ENCODE results near the gene PCGF5. TPM values are rescaled to one million over a fixed set of nuclear protein-coding genes. Genes with fewer than 3 reads are reported as not detected.

PCGF5 gene
- total RNA-seq, 4 donors from 2014 or later: 47.8 to 63.7 (median 55.0) TPM

GRCh38 chr10:91307489-91307888 is 87.0 kb downstream of the PCGF5 start:
- Histone ChIP-seq H3K27me3 (no peaks in the 10 kb centered on the region), H3K9me3 (no peaks in the 10 kb centered on the region), H3K36me3 (no peaks in the 10 kb centered on the region), H3K27ac (no peak overlapping the region), H3K4me3 (replicated peaks in 1 of 3) (no peak overlapping the region), H3K4me1 (no peaks in the 10 kb centered on the region)
- 93 to 94% methylated on average over 1 of the region's 1 CpG for WGBS, 2 donors
- no peak for DNase-seq
- TF ChIP-seq, protein P1, sequence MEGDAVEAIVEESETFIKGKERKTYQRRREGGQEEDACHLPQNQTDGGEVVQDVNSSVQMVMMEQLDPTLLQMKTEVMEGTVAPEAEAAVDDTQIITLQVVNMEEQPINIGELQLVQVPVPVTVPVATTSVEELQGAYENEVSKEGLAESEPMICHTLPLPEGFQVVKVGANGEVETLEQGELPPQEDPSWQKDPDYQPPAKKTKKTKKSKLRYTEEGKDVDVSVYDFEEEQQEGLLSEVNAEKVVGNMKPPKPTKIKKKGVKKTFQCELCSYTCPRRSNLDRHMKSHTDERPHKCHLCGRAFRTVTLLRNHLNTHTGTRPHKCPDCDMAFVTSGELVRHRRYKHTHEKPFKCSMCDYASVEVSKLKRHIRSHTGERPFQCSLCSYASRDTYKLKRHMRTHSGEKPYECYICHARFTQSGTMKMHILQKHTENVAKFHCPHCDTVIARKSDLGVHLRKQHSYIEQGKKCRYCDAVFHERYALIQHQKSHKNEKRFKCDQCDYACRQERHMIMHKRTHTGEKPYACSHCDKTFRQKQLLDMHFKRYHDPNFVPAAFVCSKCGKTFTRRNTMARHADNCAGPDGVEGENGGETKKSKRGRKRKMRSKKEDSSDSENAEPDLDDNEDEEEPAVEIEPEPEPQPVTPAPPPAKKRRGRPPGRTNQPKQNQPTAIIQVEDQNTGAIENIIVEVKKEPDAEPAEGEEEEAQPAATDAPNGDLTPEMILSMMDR (IDR thresholded peaks at IDR 0.05): no peak
- no peak for TF ChIP-seq POLR2A (IDR thresholded peaks at IDR 0.05)
- intact Hi-C loops (cut with DNase I): no loop called here

DNA sequence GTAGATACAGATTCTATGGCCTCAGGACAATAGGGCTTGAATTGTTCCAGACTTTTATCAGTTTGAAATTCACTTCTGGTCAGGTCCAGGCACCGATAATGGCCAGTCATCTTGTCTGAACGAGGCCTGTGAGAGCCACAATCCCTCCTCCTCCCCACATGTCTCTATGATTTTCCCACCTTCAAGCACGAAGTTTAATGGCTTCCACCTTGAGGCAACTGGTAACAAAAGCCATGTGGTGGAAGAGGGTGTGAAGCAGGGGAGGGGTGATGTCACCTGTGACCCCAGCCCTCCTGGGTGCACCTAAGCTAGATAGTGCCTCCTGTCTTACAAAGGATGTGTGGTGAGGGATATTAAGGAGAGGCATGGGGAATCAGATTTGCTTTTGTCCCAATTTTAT is 89.2 kb downstream of the PCGF5 start:
- no peak for TF ChIP-seq POLR2A (IDR thresholded peaks at IDR 0.05)
- TF ChIP-seq, protein P1 (IDR thresholded peaks at IDR 0.05): no peak
- intact Hi-C loops (cut with DNase I): no loop called here
- DNase-seq: no peak

GRCh38 chr10:91311601-91312381 is 91.3 kb downstream of the PCGF5 start:
- H3K36me3 ChIP-seq: no peaks in the 10 kb centered on the region

More for the DNA sequence above, 89.2 kb downstream of the PCGF5 start:
- H3K4me1 ChIP-seq: no peaks in the 10 kb centered on the region
- no peaks in the 10 kb centered on the region for H3K9me3 ChIP-seq
- no peak overlapping the region for H3K4me3 ChIP-seq (replicated peaks in 1 of 3)
- WGBS, 2 donors: 81 to 89% methylated on average over 3 of the region's 3 CpGs
- H3K27ac ChIP-seq: no peak overlapping the region
- no peaks in the 10 kb centered on the region for H3K36me3 ChIP-seq
- no peaks in the 10 kb centered on the region for H3K27me3 ChIP-seq

GRCh38 chr10:91312382-91312733 is 91.9 kb downstream of the PCGF5 start:
- Histone ChIP-seq H3K27me3 (no peaks in the 10 kb centered on the region), H3K4me1 (no peaks in the 10 kb centered on the region), H3K9me3 (no peaks in the 10 kb centered on the region), H3K27ac (no peak overlapping the region), H3K4me3 (replicated peaks in 1 of 3) (no peak overlapping the region), H3K36me3 (no peaks in the 10 kb centered on the region)
- intact Hi-C loops (cut with DNase I): no loop called here
- no peak for TF ChIP-seq POLR2A (IDR thresholded peaks at IDR 0.05)
- TF ChIP-seq, protein P1 (IDR thresholded peaks at IDR 0.05): no peak
- no peak for DNase-seq
- 77 to 88% methylated on average over 2 of the region's 2 CpGs for WGBS, 2 donors

More at GRCh38 chr10:91311601-91312381, 91.3 kb downstream of the PCGF5 start:
- TF ChIP-seq, protein P1 (IDR thresholded peaks at IDR 0.05): no peak
- no peak for TF ChIP-seq POLR2A (IDR thresholded peaks at IDR 0.05)
- no peak overlapping the region for H3K4me3 ChIP-seq (replicated peaks in 1 of 3)
- H3K27me3 ChIP-seq: no peaks in the 10 kb centered on the region
- no peak overlapping the region for H3K27ac ChIP-seq
- no peak for DNase-seq
- H3K4me1 ChIP-seq: no peaks in the 10 kb centered on the region
- no peaks in the 10 kb centered on the region for H3K9me3 ChIP-seq
- intact Hi-C loops (cut with DNase I): no loop called here

- intact Hi-C loops (cut with DNase I): no loop called here
- TF ChIP-seq, protein P1 (IDR thresholded peaks at IDR 0.05): no peak
- H3K27me3 ChIP-seq: no peaks in the 10 kb centered on the region
- H3K9me3 ChIP-seq: no peaks in the 10 kb centered on the region
- no peak overlapping the region for H3K4me3 ChIP-seq (replicated peaks in 1 of 3)
- DNase-seq: no peak
- no peak overlapping the region for H3K27ac ChIP-seq
- 57 to 58% methylated on average over 6 of the region's 6 CpGs for WGBS, 2 donors
- no peaks in the 10 kb centered on the region for H3K36me3 ChIP-seq
- no peaks in the 10 kb centered on the region for H3K4me1 ChIP-seq
Observed at GRCh38 chr10:91313796-91314485, 93.5 kb downstream of the PCGF5 start.

Data from thyroid gland (tissue), 4 donors.